NCI-H1105 (cell line): ENCODE data around the gene PCSK5.

Experiments
- DNase-seq: peaks from one replicate; lab custom pipeline; 2025; lab: John Stamatoyannopoulos, UW

PCSK5 gene

GRCh38 chr9:76395381-76395780 lies 504.9 kb downstream of the PCSK5 start:
- DNase-seq: no peak

- DNase-seq: no peak
These were observed 505.7 kb downstream of the PCSK5 start for GRCh38 chr9:76396144-76396543.

- DNase-seq: no peak
These were observed 506.1 kb downstream of the PCSK5 start for GRCh38 chr9:76396597-76396996.

- no peak for DNase-seq
These were observed 509.4 kb downstream of the PCSK5 start for GRCh38 chr9:76399856-76400255.

GRCh38 chr9:76400534-76401096 lies 510.1 kb downstream of the PCSK5 start:
- no peak for DNase-seq

GRCh38 chr9:76401176-76401575 lies 510.7 kb downstream of the PCSK5 start:
- DNase-seq: no peak

- no peak for DNase-seq
These were observed 511.3 kb downstream of the PCSK5 start for GRCh38 chr9:76401580-76402354.

GRCh38 chr9:76403352-76403751 lies 512.9 kb downstream of the PCSK5 start:
- no peak for DNase-seq

- DNase-seq: no peak
These were observed 513.9 kb downstream of the PCSK5 start for GRCh38 chr9:76404401-76404800.

- no peak for DNase-seq
These were observed 514.9 kb downstream of the PCSK5 start for GRCh38 chr9:76405340-76405739.

GRCh38 chr9:76405868-76406267 lies 515.4 kb downstream of the PCSK5 start:
- no peak for DNase-seq
